Fibroblast of lung (primary cell): ENCODE data around the gene CABCOCO1. TPM values are rescaled to one million over a fixed set of nuclear protein-coding genes. Genes with fewer than 3 reads are reported as not detected.

Experiments
- DNase-seq, 2 donors: peaks; one replicate each; pipeline versions ENCODE4 v3.0.0 to v3.0.0-alpha.2; 2010; ENCODE audit warnings: low read depth in 2 of 2
- H2AFZ ChIP-seq: 2 replicates; pipeline ENCODE4 v1.5.1; 2012; ENCODE audit warnings: low read length, control low read depth, inconsistent platforms
- H3K27ac ChIP-seq: 2 replicates; pipeline ENCODE4 v1.5.1; 2011; ENCODE audit warnings: low read length, control low read depth; ENCODE audit not compliant: insufficient read depth
- H3K27me3 ChIP-seq: 2 replicates; pipeline ENCODE4 v1.5.1; 2011; ENCODE audit warnings: mild to moderate bottlenecking, low read length; ENCODE audit not compliant: control insufficient read depth, insufficient read depth
- H3K36me3 ChIP-seq: 2 replicates; pipeline ENCODE4 v1.5.1; 2011; ENCODE audit warnings: low read length; ENCODE audit not compliant: control insufficient read depth, insufficient read depth
- H3K4me1 ChIP-seq: 2 replicates; pipeline ENCODE4 v1.5.1; 2011; ENCODE audit warnings: low read length; ENCODE audit not compliant: control insufficient read depth, insufficient read depth; ENCODE audit errors: extremely low read depth
- H3K4me2 ChIP-seq: 2 replicates; pipeline ENCODE4 v1.5.1; 2011; ENCODE audit warnings: low read length, control low read depth; ENCODE audit not compliant: insufficient read depth; ENCODE audit errors: extremely low read depth
- H3K4me3 ChIP-seq, 4 experiments: fragments of 200-600 bp in 1 of 4; sonication (generic) in 1 of 4; replicated peaks in 1 of 4; 2 replicates each; pipeline ENCODE4 v1.5.1; 2011 to 2016; ENCODE audit warnings: low read length in 4 of 4, low read depth in 3 of 4, mild to moderate bottlenecking in 3 of 4, control low read depth in 2 of 4, inconsistent platforms in 1 of 4, mixed read lengths in 1 of 4; ENCODE audit not compliant: insufficient read depth in 1 of 4; ENCODE audit errors: control extremely low read depth in 1 of 4
- H3K79me2 ChIP-seq: 2 replicates; pipeline ENCODE4 v1.5.1; 2012; ENCODE audit warnings: mild to moderate bottlenecking, low read length, inconsistent platforms; ENCODE audit not compliant: control insufficient read depth, insufficient read depth
- H3K9ac ChIP-seq: 2 replicates; pipeline ENCODE4 v1.5.1; 2011; ENCODE audit warnings: mild to moderate bottlenecking, low read length, control low read depth; ENCODE audit not compliant: insufficient read depth
- H3K9me3 ChIP-seq: 2 replicates; pipeline ENCODE4 v1.5.1; 2012; ENCODE audit warnings: low read depth, low read length; ENCODE audit not compliant: control insufficient read depth, insufficient read depth
- H4K20me1 ChIP-seq: 2 replicates; pipeline ENCODE4 v1.5.1; 2011; ENCODE audit warnings: low read length; ENCODE audit not compliant: control insufficient read depth, insufficient read depth; ENCODE audit errors: extremely low read depth
- CTCF ChIP-seq, 2 donors: IDR thresholded peaks in 1 of 2; conservative IDR thresholded peaks in 1 of 2; 1 replicate in 1 of 2; 2 replicates in 1 of 2; pipeline ENCODE4 v1.5.1; 2011 to 2012; ENCODE audit warnings: low read length in 2 of 2, control low read depth in 1 of 2, inconsistent platforms in 1 of 2, low read depth in 1 of 2, mild to moderate bottlenecking in 1 of 2
- EZH2 ChIP-seq: IDR thresholded peaks from 2 replicates; pipeline ENCODE4 v1.5.1; 2012; ENCODE audit warnings: low read length, control low read depth, mild to moderate bottlenecking; ENCODE audit errors: missing control alignments
- polyA plus RNA-seq, 2 donors: library from polyadenylated mRNA; depleted of rRNA in 1 of 2; stranded (reverse) in 1 of 2; unstranded in 1 of 2; fragments of >200 nt; gene quantifications; 2 replicates each; pipeline ENCODE4 v1.2.1, GENCODE V29; 2011 to 2012; ENCODE audit warnings: missing spikeins in 1 of 2
- total RNA-seq: library from RNA; depleted of rRNA; stranded (reverse); fragments of >200 nt; gene quantifications from 2 replicates; pipeline ENCODE4 v1.2.1, GENCODE V29; 2014

CABCOCO1 gene
- total and polyA plus RNA-seq, 2 donors (not counting 1 experiment from before 2014, with no cell fraction given): 0.83 to 1.6 TPM

DNA sequence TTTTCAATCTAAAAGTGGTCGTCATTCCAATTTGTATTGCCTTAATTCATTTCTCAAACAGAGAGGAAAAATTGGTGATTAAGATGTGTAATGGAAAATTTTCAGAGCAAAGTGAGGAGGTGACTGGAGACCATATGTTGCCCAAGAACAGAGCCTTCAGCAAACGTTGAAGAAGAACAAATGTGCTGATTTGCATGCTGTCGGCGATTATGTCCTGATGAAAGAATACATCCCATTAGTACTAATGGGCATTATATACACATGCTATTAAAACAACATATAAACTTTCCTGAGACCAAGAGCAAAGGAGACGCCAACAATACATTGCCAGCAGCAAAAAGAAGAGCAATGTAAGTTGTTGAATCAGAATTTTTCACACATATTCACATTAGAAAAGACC, 138.8 kb downstream of the CABCOCO1 start:
- Histone ChIP-seq H4K20me1 (no peaks in the 10 kb centered on the region), H3K36me3 (no peaks in the 10 kb centered on the region), H3K27ac (no peak overlapping the region), H3K4me1 (no peaks in the 10 kb centered on the region), H3K9ac (no peak overlapping the region), H3K27me3 (no peaks in the 10 kb centered on the region), H3K79me2 (no peaks in the 10 kb centered on the region), H3K9me3 (no peaks in the 10 kb centered on the region), H3K4me3 (no peak overlapping the region), H3K4me2 (no peak overlapping the region), H2AFZ (no peak overlapping the region)
- no peak for DNase-seq
- TF ChIP-seq EZH2: no peak
- no peak for TF ChIP-seq CTCF (conservative IDR thresholded peaks at IDR 0.05 in 1 of 2, IDR thresholded peaks at IDR 0.05 in 1 of 2; ENCODE audit: low read depth in 1 of 2, low read length in 2 of 2)

DNA sequence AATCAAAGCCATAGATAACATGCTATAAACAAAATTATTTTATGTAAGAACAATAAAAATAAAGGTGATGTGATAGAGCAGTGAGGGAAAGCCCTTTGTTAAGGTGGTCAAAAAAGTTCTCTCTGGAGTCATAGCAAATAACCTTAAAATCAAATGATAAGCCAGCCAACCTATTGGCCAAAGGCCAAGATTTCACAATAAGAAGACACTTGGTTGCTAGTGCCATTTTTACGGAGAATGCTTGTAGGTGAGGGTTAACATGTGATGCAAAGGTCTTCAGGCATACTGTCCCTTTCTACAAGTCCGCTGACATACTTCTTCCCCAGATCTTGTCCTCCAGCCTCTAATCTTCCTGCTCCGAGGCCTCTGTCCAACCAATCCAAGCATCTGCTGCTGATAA, 140.5 kb downstream of the CABCOCO1 start:
- H3K79me2 ChIP-seq: no peaks in the 10 kb centered on the region
- H3K27ac ChIP-seq: no peak overlapping the region
- H3K9me3 ChIP-seq: no peaks in the 10 kb centered on the region
- no peak for TF ChIP-seq EZH2
- TF ChIP-seq CTCF (conservative IDR thresholded peaks at IDR 0.05 in 1 of 2, IDR thresholded peaks at IDR 0.05 in 1 of 2; ENCODE audit: low read depth in 1 of 2, low read length in 2 of 2): no peak
- no peaks in the 10 kb centered on the region for H3K27me3 ChIP-seq
- no peaks in the 10 kb centered on the region for H4K20me1 ChIP-seq
- H2AFZ ChIP-seq: no peak overlapping the region
- H3K9ac ChIP-seq: no peak overlapping the region
- H3K4me1 ChIP-seq: no peaks in the 10 kb centered on the region
- no peak overlapping the region for H3K4me2 ChIP-seq
- no peaks in the 10 kb centered on the region for H3K36me3 ChIP-seq
- DNase-seq: no peak
- no peak overlapping the region for H3K4me3 ChIP-seq

DNA sequence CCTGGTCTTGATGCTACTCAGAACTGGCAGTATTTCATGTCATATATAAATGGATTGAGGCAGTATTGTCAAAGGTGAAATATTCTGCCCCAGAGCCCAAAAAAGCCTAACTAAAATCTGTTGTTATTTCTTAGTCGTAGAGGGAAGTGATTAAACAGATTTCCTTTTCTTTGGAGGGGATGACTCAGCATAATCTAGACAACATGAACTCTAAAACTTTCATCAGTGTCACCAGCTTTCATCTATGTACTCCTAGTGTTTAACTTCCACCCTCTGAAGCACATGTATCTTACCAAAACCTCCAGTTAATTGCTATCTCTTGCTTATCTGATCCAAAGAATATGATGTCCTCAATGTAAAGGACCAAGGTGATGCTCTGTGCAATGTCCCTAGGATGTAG, 141.7 kb downstream of the CABCOCO1 start:
- no peaks in the 10 kb centered on the region for H3K36me3 ChIP-seq
- H3K27ac ChIP-seq: no peak overlapping the region
- no peak overlapping the region for H3K9ac ChIP-seq
- H3K4me2 ChIP-seq: no peak overlapping the region
- no peak for TF ChIP-seq EZH2
- TF ChIP-seq CTCF (conservative IDR thresholded peaks at IDR 0.05 in 1 of 2, IDR thresholded peaks at IDR 0.05 in 1 of 2; ENCODE audit: low read depth in 1 of 2, low read length in 2 of 2): no peak
- no peak overlapping the region for H2AFZ ChIP-seq
- DNase-seq: peak; percentile 33 to 45
- no peaks in the 10 kb centered on the region for H3K27me3 ChIP-seq
- H3K9me3 ChIP-seq: no peaks in the 10 kb centered on the region
- no peaks in the 10 kb centered on the region for H3K79me2 ChIP-seq
- H3K4me1 ChIP-seq: no peaks in the 10 kb centered on the region
- no peaks in the 10 kb centered on the region for H4K20me1 ChIP-seq
- no peak overlapping the region for H3K4me3 ChIP-seq
